Measurements from ENCODE around the gene CBY3. TPM values are rescaled to one million over a fixed set of nuclear protein-coding genes. Genes with fewer than 3 reads are reported as not detected.

Gene CBY3
- total and polyA plus RNA-seq, 2 of the 8 experiments (the other 6 are each of a cell fraction or from before 2014, with no cell fraction given), result 0.39 TPM

GRCh38 chr5:179716286-179716685 lies 35.5 kb upstream of the CBY3 start:
- H3K4me1 ChIP-seq (replicated peaks in 1 of 4; ENCODE audit: control insufficient read depth in 3 of 4, insufficient read depth in 4 of 4, low read length in 3 of 4), result no peaks in the 10 kb centered on the region
- FAIRE-seq, result no peak
- no peak overlapping the region for H2AFZ ChIP-seq (ENCODE audit: low read length)
- ChIA-PET POLR2A (ENCODE audit: partially characterized antibody) (interaction anchor here (0.6 to 3.6 kb wide), 6 partner anchors 10 to 96 kb away, joined by 3 to 28 read pairs (median 5); no protein-coding TSS in a partner anchor), CTCF (ENCODE audit: partially characterized antibody) (interaction anchor here (1.1 to 1.2 kb wide), 2 partner anchors 11 to 48 kb away, joined by 3 to 4 read pairs; no protein-coding TSS in a partner anchor)
- no peak overlapping the region for H3K9ac ChIP-seq (replicated peaks in 1 of 4; ENCODE audit: extremely low read depth in 1 of 4, low read depth in 3 of 4, low read length in 3 of 4)
- no peak overlapping the region for H2BK120ac ChIP-seq (replicated peaks; ENCODE audit: low read depth, low read length)
- H3K4ac ChIP-seq (replicated peaks; ENCODE audit: insufficient read length, low read depth, low read length), result no peak overlapping the region
- no peak overlapping the region for H2BK12ac ChIP-seq (ENCODE audit: low read depth, low read length)
- no peak overlapping the region for H4K8ac ChIP-seq (ENCODE audit: extremely low read depth, insufficient read depth, low read length)
- H4K91ac ChIP-seq (replicated peaks; ENCODE audit: insufficient read length, low read length), result no peak overlapping the region
- no peak overlapping the region for H3K23ac ChIP-seq (ENCODE audit: insufficient read length)
- H3K14ac ChIP-seq (ENCODE audit: insufficient read length), result no peak overlapping the region
- no peak overlapping the region for H2BK5ac ChIP-seq (ENCODE audit: low read depth, low read length)
- peaks cover 2% of the 10 kb centered on the region; the same call in 1 of the 2 replicates for H3K79me1 ChIP-seq (ENCODE audit: low read depth, low read length)
- H3K36me3 ChIP-seq (ENCODE audit: control insufficient read depth in 2 of 4, insufficient read depth in 4 of 4, low read length in 3 of 4), result peaks cover 15 to 90% (median 70%) of the 10 kb centered on the region in 4 experiments
- H3K9me3 ChIP-seq (ENCODE audit: insufficient read depth in 2 of 2, low read depth in 1 of 2, low read length in 1 of 2), result no peaks in the 10 kb centered on the region
- H3K79me2 ChIP-seq (ENCODE audit: control insufficient read depth in 1 of 2, insufficient read depth in 2 of 2, low read length in 2 of 2), result peaks cover 0 to 5% of the 10 kb centered on the region in 2 experiments; a peak in 2 of 4 replicates
- no peaks in the 10 kb centered on the region for H3K23me2 ChIP-seq (ENCODE audit: low read depth, low read length)
- no peak overlapping the region for H3K27ac ChIP-seq (ENCODE audit: low read depth, low read length)
- 86% methylated on average over 1 of the region's 1 CpG; no CpG with 5 or more reads in 1 of the 2 experiments for WGBS, 2 experiments (ENCODE audit: extremely low coverage in 1 of 2, insufficient coverage in 1 of 2, insufficient read length in 1 of 2, insufficient replicate concordance in 2 of 2, low coverage in 1 of 2, low lambda C conversion rate in 2 of 2, missing lambda C conversion rate in 1 of 2)
- no peak overlapping the region for H3K56ac ChIP-seq (replicated peaks; ENCODE audit: insufficient read length, low read depth, low read length)
- peaks cover 0 to 12% of the 10 kb centered on the region in 2 experiments for H4K20me1 ChIP-seq (replicated peaks in 1 of 2; ENCODE audit: control insufficient read depth in 1 of 2, insufficient read depth in 2 of 2, low read length in 2 of 2)
- H3K4me3 ChIP-seq (ENCODE audit: extremely low read depth in 1 of 4, insufficient read depth in 2 of 4, low read depth in 3 of 4, low read length in 4 of 4), result no peak overlapping the region
- no peaks in the 10 kb centered on the region for H3K27me3 ChIP-seq (replicated peaks in 1 of 4; ENCODE audit: control insufficient read depth in 3 of 4, extremely low read depth in 1 of 4, insufficient read depth in 3 of 4, low read length in 3 of 4)
- H4K5ac ChIP-seq (ENCODE audit: insufficient read length, low read depth, low read length), result no peak overlapping the region
- no peak overlapping the region for H3K18ac ChIP-seq (ENCODE audit: extremely low read depth, low read length)
- no peak overlapping the region for H2AK5ac ChIP-seq (ENCODE audit: low read depth, low read length)
- TF ChIP-seq CEBPB (IDR thresholded peaks at IDR 0.05; ENCODE audit: low read depth, low read length) (no peak), CTBP2 (IDR thresholded peaks at IDR 0.05; ENCODE audit: borderline replicate concordance, insufficient read depth, insufficient read length, low read length) (no peak), BACH1 (IDR thresholded peaks at IDR 0.05; ENCODE audit: low read length) (no peak), POU5F1 (IDR thresholded peaks at IDR 0.05; ENCODE audit: low read depth, low read length) (no peak), KDM4A (IDR thresholded peaks at IDR 0.05; ENCODE audit: low read depth, low read length, severe bottlenecking) (no peak), RBBP5 (IDR thresholded peaks at IDR 0.05; ENCODE audit: borderline replicate concordance, low read depth, low read length) (no peak), TBP (IDR thresholded peaks at IDR 0.05; ENCODE audit: low read depth, low read length) (no peak), SAP30 (IDR thresholded peaks at IDR 0.05; ENCODE audit: insufficient read depth, insufficient replicate concordance, low read length) (no peak), CHD1 (IDR thresholded peaks at IDR 0.05; ENCODE audit: low read depth, low read length) (no peak), KDM5A (IDR thresholded peaks at IDR 0.05; ENCODE audit: low read length) (no peak)
- DNase-seq (ENCODE audit: low read depth in 1 of 2, low spot score in 2 of 2), result no peak
- no peak overlapping the region for H2BK15ac ChIP-seq (ENCODE audit: low read length)
- no peak overlapping the region for H3K4me2 ChIP-seq (ENCODE audit: insufficient read depth in 1 of 2, low read depth in 2 of 2, low read length in 2 of 2)
- H2BK20ac ChIP-seq (ENCODE audit: low read length), result no peak overlapping the region
